NB4 (cell line): ENCODE data around the gene DSG4.

Experiments
- CTCF ChIP-seq: IDR thresholded peaks from one replicate; pipeline ENCODE4 v1.5.1; 2012; ENCODE audit warnings: low read depth, low read length
- POLR2A ChIP-seq: IDR thresholded peaks from 2 replicates; pipeline ENCODE4 v1.6.1; 2011; ENCODE audit warnings: mild to moderate bottlenecking; ENCODE audit not compliant: insufficient read length; ENCODE audit errors: extremely low read depth

GRCh38 chr18:31428211-31428610 is 51.6 kb downstream of the DSG4 start:
- TF ChIP-seq CTCF, result no peak
- TF ChIP-seq POLR2A, result no peak
